ENCODE results near the gene LMLN. TPM values are rescaled to one million over a fixed set of nuclear protein-coding genes. Genes with fewer than 3 reads are reported as not detected.
"Not testable (repeated sequence)": the region's sequence is repeated elsewhere in the genome, so short reads cannot be mapped to it uniquely, and the experiment has no call there.

The LMLN gene
- 18.9 TPM for total RNA-seq

DNA sequence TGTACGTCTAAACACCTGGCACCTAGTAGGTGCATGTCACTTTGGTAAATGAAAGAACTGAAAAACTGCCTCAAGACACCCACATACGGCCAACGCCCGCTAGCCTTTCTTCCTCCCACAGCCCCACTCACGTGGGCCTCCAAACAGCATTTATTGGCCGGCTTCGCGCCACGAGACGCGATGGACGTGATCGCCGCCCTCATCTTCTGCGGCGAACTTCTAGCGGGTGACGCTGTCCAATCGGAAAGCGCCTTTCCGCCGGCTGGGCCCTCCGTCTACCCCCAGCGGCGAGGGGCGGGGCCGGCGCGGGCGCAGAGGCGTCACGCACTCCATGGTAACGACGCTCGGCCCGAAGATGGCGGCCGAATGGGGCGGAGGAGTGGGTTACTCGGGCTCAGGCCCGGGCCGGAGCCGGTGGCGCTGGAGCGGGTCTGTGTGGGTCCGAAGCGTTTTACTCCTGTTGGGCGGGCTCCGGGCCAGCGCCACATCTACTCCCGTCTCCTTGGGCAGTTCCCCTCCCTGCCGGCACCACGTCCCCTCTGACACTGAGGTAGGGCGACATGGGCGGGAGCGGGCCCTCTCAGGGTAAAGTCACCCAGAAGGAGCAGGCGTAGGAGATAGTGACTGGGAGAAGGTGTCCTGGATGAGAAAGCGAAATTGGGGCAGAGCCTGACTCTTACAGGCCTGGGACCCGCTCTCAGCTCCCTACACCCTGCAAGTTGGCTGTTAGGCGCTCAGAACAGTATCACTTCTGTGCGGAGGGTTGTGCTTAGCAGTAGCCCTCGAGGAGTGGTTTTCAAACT, at the start of gene LMLN:
Gene LMLN, plus strand, starts transcription at position 327 of the 803 bp plus-strand sequence. Its CDS starts 29 bp downstream, at position 356.
- H3K36me3 ChIP-seq, result peaks cover 0 to 18% of the 10 kb centered on the region in 2 donors
- peak; percentile 91 for TF ChIP-seq POLR2AphosphoS5 (IDR thresholded peaks at IDR 0.05; ENCODE audit: insufficient read depth in 1 of 2, low read depth in 1 of 2)
- TF ChIP-seq, protein P1, sequence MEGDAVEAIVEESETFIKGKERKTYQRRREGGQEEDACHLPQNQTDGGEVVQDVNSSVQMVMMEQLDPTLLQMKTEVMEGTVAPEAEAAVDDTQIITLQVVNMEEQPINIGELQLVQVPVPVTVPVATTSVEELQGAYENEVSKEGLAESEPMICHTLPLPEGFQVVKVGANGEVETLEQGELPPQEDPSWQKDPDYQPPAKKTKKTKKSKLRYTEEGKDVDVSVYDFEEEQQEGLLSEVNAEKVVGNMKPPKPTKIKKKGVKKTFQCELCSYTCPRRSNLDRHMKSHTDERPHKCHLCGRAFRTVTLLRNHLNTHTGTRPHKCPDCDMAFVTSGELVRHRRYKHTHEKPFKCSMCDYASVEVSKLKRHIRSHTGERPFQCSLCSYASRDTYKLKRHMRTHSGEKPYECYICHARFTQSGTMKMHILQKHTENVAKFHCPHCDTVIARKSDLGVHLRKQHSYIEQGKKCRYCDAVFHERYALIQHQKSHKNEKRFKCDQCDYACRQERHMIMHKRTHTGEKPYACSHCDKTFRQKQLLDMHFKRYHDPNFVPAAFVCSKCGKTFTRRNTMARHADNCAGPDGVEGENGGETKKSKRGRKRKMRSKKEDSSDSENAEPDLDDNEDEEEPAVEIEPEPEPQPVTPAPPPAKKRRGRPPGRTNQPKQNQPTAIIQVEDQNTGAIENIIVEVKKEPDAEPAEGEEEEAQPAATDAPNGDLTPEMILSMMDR (IDR thresholded peaks at IDR 0.05), result no peak
- TF ChIP-seq POLR2A (IDR thresholded peaks at IDR 0.05), result peak in 1 of 2 donors; percentile 42
- intact Hi-C loops (cut with DNase I), result no loop called here
- H3K4me1 ChIP-seq, result peaks cover 26% of the 10 kb centered on the region
- peak within 1 kb of the TSS; percentile 67 to 87 for H3K4me3 ChIP-seq
- DNase-seq (ENCODE audit: extremely low spot score in 2 of 2), result peak; percentile 96
- H3K27me3 ChIP-seq, result no peaks in the 10 kb centered on the region
- peak within 1 kb of the TSS; percentile 68 for H3K27ac ChIP-seq
- no peaks in the 10 kb centered on the region for H3K9me3 ChIP-seq

DNA sequence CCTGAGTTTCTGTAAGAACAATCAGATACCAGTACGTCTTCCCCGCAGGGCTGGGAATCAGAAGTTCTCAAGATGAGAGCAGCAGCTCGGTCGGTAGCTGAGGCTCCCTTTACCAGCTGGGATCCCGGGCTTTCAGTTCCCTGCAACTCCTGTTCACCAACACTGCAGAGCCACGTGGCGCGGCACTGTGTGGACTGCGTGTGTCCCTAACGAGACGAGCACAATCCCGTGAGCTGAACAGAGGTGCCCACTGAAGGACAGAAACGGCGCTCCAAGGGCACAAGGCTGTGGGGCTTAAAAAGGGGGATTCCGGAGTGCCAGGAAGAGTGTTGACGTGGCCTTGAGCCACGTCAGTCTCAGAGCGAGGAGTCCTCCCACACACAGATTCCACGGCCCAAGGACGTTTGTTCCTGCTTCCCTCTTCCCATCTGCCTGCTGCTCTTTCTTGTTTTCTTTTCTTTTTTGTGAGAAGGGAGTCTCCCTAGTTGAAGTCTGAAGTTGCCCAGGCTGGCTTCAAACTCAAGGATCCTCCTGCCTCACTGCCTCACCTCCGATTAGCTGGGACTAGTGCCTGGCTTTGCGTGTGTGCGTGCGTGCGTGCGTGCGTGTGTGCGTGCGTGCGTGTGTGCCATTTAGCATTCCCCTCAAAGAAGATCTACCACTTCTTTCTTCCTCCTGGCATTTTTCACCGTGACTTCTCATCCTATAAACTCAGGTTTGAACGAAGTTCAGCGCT, 47.1 kb upstream of the LMLN start:
- peak overlapping the region in 1 of 2 donors; percentile 1 for H3K4me3 ChIP-seq
- H3K4me1 ChIP-seq, result no peaks in the 10 kb centered on the region
- no peaks in the 10 kb centered on the region for H3K9me3 ChIP-seq
- H3K36me3 ChIP-seq, result no peaks in the 10 kb centered on the region
- intact Hi-C loops (cut with DNase I), result no loop called here
- TF ChIP-seq POLR2A (IDR thresholded peaks at IDR 0.05) (no peak), POLR2AphosphoS5 (IDR thresholded peaks at IDR 0.05; ENCODE audit: insufficient read depth in 1 of 2, low read depth in 1 of 2) (no peak)
- TF ChIP-seq, protein P1 (IDR thresholded peaks at IDR 0.05), result no peak
- H3K27me3 ChIP-seq, result no peaks in the 10 kb centered on the region
- no peak overlapping the region for H3K27ac ChIP-seq
- DNase-seq (ENCODE audit: extremely low spot score in 2 of 2), result no peak

GRCh38 chr3:197913641-197914380, 46.2 kb upstream of the LMLN start:
- H3K27me3 ChIP-seq, result no peaks in the 10 kb centered on the region
- H3K9me3 ChIP-seq, result no peaks in the 10 kb centered on the region
- H3K4me1 ChIP-seq, result no peaks in the 10 kb centered on the region
- no peak overlapping the region for H3K27ac ChIP-seq
- no peak overlapping the region for H3K4me3 ChIP-seq
- H3K36me3 ChIP-seq, result no peaks in the 10 kb centered on the region
- intact Hi-C loops (cut with DNase I), result no loop called here
- TF ChIP-seq, protein P1 (IDR thresholded peaks at IDR 0.05), result no peak
- TF ChIP-seq POLR2AphosphoS5 (IDR thresholded peaks at IDR 0.05; ENCODE audit: insufficient read depth in 1 of 2, low read depth in 1 of 2) (no peak), POLR2A (IDR thresholded peaks at IDR 0.05) (no peak)
- no peak for DNase-seq (ENCODE audit: extremely low spot score in 2 of 2)

DNA sequence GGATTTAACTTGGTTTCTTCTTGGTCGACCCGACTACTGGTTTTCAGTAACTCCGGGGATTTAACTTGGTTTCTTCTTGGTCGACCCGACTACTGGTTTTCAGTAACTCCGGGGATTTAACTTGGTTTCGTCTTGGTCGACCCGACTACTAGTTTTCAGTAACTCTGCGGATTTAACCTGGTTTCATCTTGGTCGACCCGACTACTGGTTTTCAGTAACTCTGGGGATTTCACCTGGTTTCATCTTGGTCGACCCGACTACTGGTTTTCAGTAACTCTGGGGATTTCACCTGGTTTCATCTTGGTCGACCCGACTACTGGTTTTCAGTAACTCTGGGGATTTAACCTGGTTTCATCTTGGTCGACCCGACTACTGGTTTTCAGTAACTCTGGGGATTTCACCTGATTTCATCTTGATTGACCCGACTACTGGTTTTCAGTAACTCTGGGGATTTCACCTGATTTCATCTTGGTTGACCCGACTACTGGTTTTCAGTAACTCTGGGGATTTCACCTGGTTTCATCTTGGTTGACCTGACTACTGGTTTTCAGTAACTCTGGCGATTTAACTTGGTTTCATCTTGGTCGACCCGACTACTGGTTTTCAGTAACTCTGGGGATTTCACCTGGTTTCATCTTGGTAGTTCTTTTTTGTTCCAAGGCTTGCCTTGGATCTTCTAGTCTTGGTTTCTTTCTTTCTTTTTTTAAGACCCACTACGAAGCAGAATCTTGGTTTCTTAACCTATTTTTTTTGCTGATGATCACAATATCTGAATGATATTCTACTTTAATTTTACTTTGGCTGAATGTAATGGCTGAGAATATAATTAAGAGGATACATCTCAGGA, 38.4 kb upstream of the LMLN start:
- H3K9me3 ChIP-seq; DNase-seq (ENCODE audit: extremely low spot score in 2 of 2); H3K4me1 ChIP-seq; H3K27me3 ChIP-seq; intact Hi-C loops (cut with DNase I); H3K4me3 ChIP-seq; H3K27ac ChIP-seq; H3K36me3 ChIP-seq: not testable (repeated sequence)

DNA sequence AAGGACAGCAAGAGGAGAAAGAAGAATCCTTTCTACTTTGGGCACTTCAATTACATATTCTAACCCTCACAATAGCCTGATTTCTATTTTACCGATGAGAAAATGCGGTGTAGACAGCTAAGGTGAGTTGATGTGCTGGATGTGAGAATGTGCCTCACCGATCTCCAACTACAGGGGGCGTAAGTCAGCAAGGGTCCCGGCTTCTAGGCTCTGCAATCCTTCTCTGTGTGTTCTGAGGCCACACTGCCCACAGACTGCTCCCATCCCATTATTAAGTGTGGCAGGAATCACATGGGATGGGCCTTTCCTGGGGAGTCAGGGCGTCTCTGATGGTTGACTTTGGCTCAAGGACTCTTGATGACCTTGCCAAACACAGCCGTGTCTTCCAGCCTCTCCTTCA, 33.6 kb upstream of the LMLN start:
- H3K9me3 ChIP-seq, result no peaks in the 10 kb centered on the region
- intact Hi-C loops (cut with DNase I), result no loop called here
- no peak overlapping the region for H3K27ac ChIP-seq
- TF ChIP-seq, protein P1 (IDR thresholded peaks at IDR 0.05), result no peak
- TF ChIP-seq POLR2AphosphoS5 (IDR thresholded peaks at IDR 0.05; ENCODE audit: insufficient read depth in 1 of 2, low read depth in 1 of 2) (no peak), POLR2A (IDR thresholded peaks at IDR 0.05) (no peak)
- no peaks in the 10 kb centered on the region for H3K4me1 ChIP-seq
- H3K4me3 ChIP-seq, result no peak overlapping the region
- no peak for DNase-seq (ENCODE audit: extremely low spot score in 2 of 2)
- no peaks in the 10 kb centered on the region for H3K27me3 ChIP-seq
- H3K36me3 ChIP-seq, result no peaks in the 10 kb centered on the region

GRCh38 chr3:197927578-197927977, 32.4 kb upstream of the LMLN start:
- H3K4me1 ChIP-seq; intact Hi-C loops (cut with DNase I); H3K27ac ChIP-seq; H3K27me3 ChIP-seq; H3K36me3 ChIP-seq; H3K9me3 ChIP-seq; H3K4me3 ChIP-seq; DNase-seq (ENCODE audit: extremely low spot score in 2 of 2): not testable (repeated sequence)
